ENCODE data around the gene LSS. TPM values are rescaled to one million over a fixed set of nuclear protein-coding genes. Genes with fewer than 3 reads are reported as not detected.

Gene LSS
- total RNA-seq, 4 donors from 2014 or later: 53.2 to 75.2 (median 62.3) TPM

- Histone ChIP-seq H3K9me3 (no peaks in the 10 kb centered on the region), H3K27ac (no peak overlapping the region)
- in situ Hi-C loops (cut with MboI; ENCODE audit: low pct_ligation_motif_present in 1 of 4, low pct_unique_long_range_greater_than_20kb in 1 of 4, low sequenced_read_pairs in 3 of 4): no loop called here
Measured at GRCh38 chr21:46145840-46146691, 82.5 kb downstream of the LSS start.

GRCh38 chr21:46145159-46145839, 83.3 kb downstream of the LSS start:
- Histone ChIP-seq H3K27me3 (no peaks in the 10 kb centered on the region), H3K27ac (no peak overlapping the region), H3K4me1 (peaks cover 0 to 8% (median 6%) of the 10 kb centered on the region in 4 donors), H3K4me3 (no peak overlapping the region), H3K9me3 (no peaks in the 10 kb centered on the region), H3K36me3 (no peaks in the 10 kb centered on the region)
- in situ Hi-C loops (cut with MboI; ENCODE audit: low pct_ligation_motif_present in 1 of 4, low pct_unique_long_range_greater_than_20kb in 1 of 4, low sequenced_read_pairs in 3 of 4): no loop called here
- intact Hi-C loops (cut with DNase I; ENCODE audit: low total_unique reads): no loop called here
- DNase-seq: no peak
- WGBS, 2 donors (ENCODE audit: low coverage in 1 of 2): 95% methylated on average over 42 of the region's 51 CpGs; no CpG with 5 or more reads in 1 of the 2 donors
- TF ChIP-seq EP300 (IDR thresholded peaks at IDR 0.05; ENCODE audit: low read depth) (no peak), CTCF (IDR thresholded peaks at IDR 0.05) (no peak), POLR2AphosphoS5 (IDR thresholded peaks at IDR 0.05) (no peak), POLR2A (IDR thresholded peaks at IDR 0.05) (no peak)

More at GRCh38 chr21:46145840-46146691, 82.5 kb downstream of the LSS start:
- intact Hi-C loops (cut with DNase I; ENCODE audit: low total_unique reads): no loop called here
- no peaks in the 10 kb centered on the region for H3K27me3 ChIP-seq
- no peak for DNase-seq
- peaks cover 0 to 8% (median 6%) of the 10 kb centered on the region in 4 donors for H3K4me1 ChIP-seq
- no peaks in the 10 kb centered on the region for H3K36me3 ChIP-seq
- no peak for TF ChIP-seq EP300 (IDR thresholded peaks at IDR 0.05; ENCODE audit: low read depth)
- no peak for TF ChIP-seq POLR2A (IDR thresholded peaks at IDR 0.05)
- no peak for TF ChIP-seq POLR2AphosphoS5 (IDR thresholded peaks at IDR 0.05)
- no peak for TF ChIP-seq CTCF (IDR thresholded peaks at IDR 0.05)
- WGBS, 2 donors (ENCODE audit: low coverage in 1 of 2): 89% methylated on average over 46 of the region's 60 CpGs; no CpG with 5 or more reads in 1 of the 2 donors
- no peak overlapping the region for H3K4me3 ChIP-seq

GRCh38 chr21:46144464-46145070, 84.0 kb downstream of the LSS start:
- intact Hi-C loops (cut with DNase I; ENCODE audit: low total_unique reads): no loop called here
- no peak for DNase-seq
- no peaks in the 10 kb centered on the region for H3K36me3 ChIP-seq
- no peaks in the 10 kb centered on the region for H3K9me3 ChIP-seq
- 25% methylated on average over 3 of the region's 4 CpGs; no CpG with 5 or more reads in 1 of the 2 donors for WGBS, 2 donors (ENCODE audit: low coverage in 1 of 2)
- TF ChIP-seq CTCF (IDR thresholded peaks at IDR 0.05) (no peak), POLR2AphosphoS5 (IDR thresholded peaks at IDR 0.05) (no peak), EP300 (IDR thresholded peaks at IDR 0.05; ENCODE audit: low read depth) (no peak), POLR2A (IDR thresholded peaks at IDR 0.05) (no peak)
- H3K4me1 ChIP-seq: peaks cover 0 to 8% (median 6%) of the 10 kb centered on the region in 4 donors
- in situ Hi-C loops (cut with MboI; ENCODE audit: low pct_ligation_motif_present in 1 of 4, low pct_unique_long_range_greater_than_20kb in 1 of 4, low sequenced_read_pairs in 3 of 4): no loop called here
- H3K4me3 ChIP-seq: no peak overlapping the region
- no peak overlapping the region for H3K27ac ChIP-seq
- H3K27me3 ChIP-seq: peaks cover 4% of the 10 kb centered on the region

Measured in transverse colon (tissue), 4 donors.